HEK293 (cell line): ENCODE data around the gene BEND7.

Source experiments
- CTCF ChIP-seq: fragments of 450-650 bp; formaldehyde crosslinking; IDR thresholded peaks from 2 replicates; pipeline ENCODE4 v1.5.1; 2016; ENCODE audit warnings: missing biosample characterization, missing genetic modification characterization
- ELK4 ChIP-seq: IDR thresholded peaks from 2 replicates; pipeline ENCODE4 v1.6.1; 2011; ENCODE audit warnings: mild to moderate bottlenecking, low read depth, low read length, borderline replicate concordance
- KLF16 ChIP-seq: fragments of 450-650 bp; formaldehyde crosslinking; IDR thresholded peaks from 2 replicates; pipeline ENCODE4 v1.5.1; 2017; ENCODE audit warnings: missing biosample characterization, missing genetic modification characterization
- YY1 ChIP-seq: fragments of 450-650 bp; formaldehyde crosslinking; IDR thresholded peaks from 2 replicates; pipeline ENCODE4 v1.5.1; 2018; ENCODE audit warnings: missing biosample characterization, missing genetic modification characterization
- ZBTB44 ChIP-seq: fragments of 450-650 bp; IDR thresholded peaks from 2 replicates; pipeline ENCODE4 v1.5.1; 2018; ENCODE audit warnings: missing biosample characterization, mild to moderate bottlenecking, missing genetic modification characterization
- ZIC2 ChIP-seq: fragments of 450-650 bp; formaldehyde crosslinking; IDR thresholded peaks from 2 replicates; pipeline ENCODE4 v1.5.1; 2016; ENCODE audit warnings: missing biosample characterization, missing genetic modification characterization
- ZNF114 ChIP-seq: fragments of 450-650 bp; formaldehyde crosslinking; IDR thresholded peaks from 2 replicates; pipeline ENCODE4 v1.5.0; 2017; ENCODE audit warnings: missing biosample characterization, missing genetic modification characterization
- ZNF274 ChIP-seq, 2 experiments: fragments of 200-500 bp in 1 of 2; fragments of 450-650 bp in 1 of 2; sonication (Bioruptor generic) in 1 of 2; formaldehyde crosslinking in 1 of 2; IDR thresholded peaks; 2 replicates each; pipeline versions ENCODE4 v1.5.1 to v1.6.1; 2014 to 2016; ENCODE audit warnings: borderline replicate concordance in 1 of 2, inconsistent platforms in 1 of 2, low read length in 1 of 2, missing biosample characterization in 1 of 2, missing genetic modification characterization in 1 of 2
- ZNF324 ChIP-seq: fragments of 450-650 bp; formaldehyde crosslinking; IDR thresholded peaks from 2 replicates; pipeline ENCODE4 v1.5.1; 2016; ENCODE audit warnings: missing biosample characterization, missing genetic modification characterization
- ZNF488 ChIP-seq: fragments of 450-650 bp; formaldehyde crosslinking; IDR thresholded peaks from 2 replicates; pipeline ENCODE4 v1.5.1; 2016; ENCODE audit warnings: missing biosample characterization, missing genetic modification characterization
- ZNF768 ChIP-seq: fragments of 450-650 bp; formaldehyde crosslinking; IDR thresholded peaks from 2 replicates; pipeline ENCODE4 v1.5.1; 2018; ENCODE audit warnings: missing biosample characterization, mild to moderate bottlenecking, missing genetic modification characterization
- ZSCAN18 ChIP-seq: fragments of 450-650 bp; formaldehyde crosslinking; IDR thresholded peaks from 2 replicates; pipeline ENCODE4 v1.5.1; 2016; ENCODE audit warnings: missing biosample characterization, missing genetic modification characterization

- no peak for TF ChIP-seq ELK4
- no peak for TF ChIP-seq ZSCAN18 (tag by site-specific recombination)
- no peak for TF ChIP-seq ZBTB44 (tag by site-specific recombination)
- no peak for TF ChIP-seq CTCF
- TF ChIP-seq ZNF274 (IDR thresholded peaks at IDR 0.05; ENCODE audit: low read length): no peak
- no peak for TF ChIP-seq ZNF274 (tag by site-specific recombination; IDR thresholded peaks at IDR 0.05; ENCODE audit: borderline replicate concordance)
- no peak for TF ChIP-seq ZNF114 (tag by site-specific recombination)
- TF ChIP-seq ZNF324 (tag by site-specific recombination): no peak
- no peak for TF ChIP-seq ZNF768 (tag by site-specific recombination)
- TF ChIP-seq YY1 (tag by site-specific recombination): no peak
- no peak for TF ChIP-seq KLF16
- TF ChIP-seq ZNF488 (tag by site-specific recombination): no peak
- TF ChIP-seq ZIC2 (tag by site-specific recombination): no peak
Observed at GRCh38 chr10:13502380-13502779, 26.4 kb downstream of the BEND7 start.
